Fibroblast of pulmonary artery (primary cell): ENCODE measurements around the gene FRS3.

ENCODE experiments used
- DNase-seq: peaks from one replicate; pipeline ENCODE4 v3.0.0-alpha.2; 2010; ENCODE audit warnings: low read depth
- H3K4me3 ChIP-seq: replicated peaks from 2 replicates; pipeline ENCODE4 v1.5.1; 2011; ENCODE audit warnings: low read depth, mild to moderate bottlenecking, control low read depth, low read length, moderate library complexity
- CTCF ChIP-seq: IDR thresholded peaks from 2 replicates; pipeline ENCODE4 v1.5.1; 2011; ENCODE audit warnings: mild to moderate bottlenecking, control low read depth, low read length, inconsistent platforms; ENCODE audit errors: missing control alignments

Gene FRS3

GRCh38 chr6:41734666-41735426 is 44.9 kb downstream of the FRS3 start:
- H3K4me3 ChIP-seq: peak overlapping the region; percentile 66
- no peak for TF ChIP-seq CTCF
- DNase-seq: peak; percentile 76

GRCh38 chr6:41733707-41734665 is 45.7 kb downstream of the FRS3 start:
- no peak for TF ChIP-seq CTCF
- DNase-seq: peak; percentile 61
- H3K4me3 ChIP-seq: peak overlapping the region; percentile 66

- no peak for TF ChIP-seq CTCF
- DNase-seq: no peak
Observed at GRCh38 chr6:41733360-41733706, 46.4 kb downstream of the FRS3 start.

GRCh38 chr6:41732591-41733359 is 46.9 kb downstream of the FRS3 start:
- no peak for DNase-seq
- no peak for TF ChIP-seq CTCF
- peak overlapping the region; percentile 66 for H3K4me3 ChIP-seq

More at GRCh38 chr6:41733360-41733706, 46.4 kb downstream of the FRS3 start:
- peak overlapping the region; percentile 66 for H3K4me3 ChIP-seq

GRCh38 chr6:41732149-41732548 is 47.6 kb downstream of the FRS3 start:
- DNase-seq: no peak
- no peak for TF ChIP-seq CTCF
- H3K4me3 ChIP-seq: no peak overlapping the region

GRCh38 chr6:41731561-41732086 is 48.1 kb downstream of the FRS3 start:
- DNase-seq: no peak
- TF ChIP-seq CTCF: no peak
- no peak overlapping the region for H3K4me3 ChIP-seq
